ENCODE measurements around the gene RSRC2. TPM values are rescaled to one million over a fixed set of nuclear protein-coding genes. Genes with fewer than 3 reads are reported as not detected.
A peak's percentile ranks its signal among the peaks of the same experiment; 100 is the strongest.
"Not testable (repeated sequence)": the region's sequence is repeated elsewhere in the genome, so short reads cannot be mapped to it uniquely, and the experiment has no call there.

Gene RSRC2
- total RNA-seq, 2 donors from 2014 or later = 115 to 135 TPM

GRCh38 chr12:122501489-122501989 lies 25.2 kb downstream of the RSRC2 start:
- Mint-ChIP-seq H3K27ac (peak overlapping the region; percentile 92 to 95), H3K9me3 (no peaks in the 10 kb centered on the region), H3K36me3 (peaks cover 22 to 30% of the 10 kb centered on the region in 2 donors)
- ATAC-seq = no peak
- DNase-seq (ENCODE audit: low spot score in 2 of 2) = no peak

GRCh38 chr12:122500685-122501488 lies 25.8 kb downstream of the RSRC2 start, which contains the start of gene ZCCHC8:
Gene ZCCHC8 (minus strand): TSS chr12:122500932. CDS start chr12:122500840, 92 bp downstream.
- Mint-ChIP-seq H3K36me3 (peaks cover 18 to 26% of the 10 kb centered on the region in 2 donors), H3K9me3 (no peaks in the 10 kb centered on the region), H3K27ac (peak within 1 kb of the TSS; percentile 95 to 98)
- peak; percentile 94 to 95 for DNase-seq (ENCODE audit: low spot score in 2 of 2)
- peak; percentile 94 to 96 for ATAC-seq

GRCh38 chr12:122499991-122500684 lies 26.6 kb downstream of the RSRC2 start:
- ATAC-seq (peak; percentile 13 to 25), DNase-seq (ENCODE audit: low spot score in 2 of 2) (peak in 1 of 2 donors; percentile 39)
- Mint-ChIP-seq H3K27ac (peak overlapping the region; percentile 95 to 98), H3K36me3 (peaks cover 18 to 26% of the 10 kb centered on the region in 2 donors), H3K9me3 (no peaks in the 10 kb centered on the region)

- DNase-seq (ENCODE audit: low spot score in 2 of 2) = no peak
- peaks cover 17 to 26% of the 10 kb centered on the region in 2 donors for H3K36me3 Mint-ChIP-seq
- peak overlapping the region in 1 of 2 donors; percentile 50 for H3K27ac Mint-ChIP-seq
- H3K9me3 Mint-ChIP-seq = no peaks in the 10 kb centered on the region
- ATAC-seq = no peak
Observed at GRCh38 chr12:122495258-122495657, 31.5 kb downstream of the RSRC2 start.

GRCh38 chr12:122493222-122493621 lies 33.5 kb downstream of the RSRC2 start:
- not testable (repeated sequence) for DNase-seq (ENCODE audit: low spot score in 2 of 2); H3K27ac Mint-ChIP-seq; H3K9me3 Mint-ChIP-seq; ATAC-seq
- H3K36me3 Mint-ChIP-seq = peaks cover 16 to 21% of the 10 kb centered on the region in 2 donors

- DNase-seq (ENCODE audit: low spot score in 2 of 2) (no peak), ATAC-seq (no peak)
- no peaks in the 10 kb centered on the region for H3K9me3 Mint-ChIP-seq
- H3K36me3 Mint-ChIP-seq = peaks cover 16 to 21% of the 10 kb centered on the region in 2 donors
- H3K27ac Mint-ChIP-seq = peak overlapping the region in 1 of 2 donors; percentile 29
Observed at GRCh38 chr12:122491991-122492390, 34.7 kb downstream of the RSRC2 start.

- Mint-ChIP-seq H3K36me3 (peaks cover 23 to 25% of the 10 kb centered on the region in 2 donors), H3K27ac (no peak overlapping the region), H3K9me3 (no peaks in the 10 kb centered on the region)
- ATAC-seq (no peak), DNase-seq (ENCODE audit: low spot score in 2 of 2) (no peak)
Observed at GRCh38 chr12:122489038-122489437, 37.7 kb downstream of the RSRC2 start.

GRCh38 chr12:122487807-122488206 lies 38.9 kb downstream of the RSRC2 start:
- H3K36me3 Mint-ChIP-seq = peaks cover 23 to 30% of the 10 kb centered on the region in 2 donors
- H3K9me3 Mint-ChIP-seq; ATAC-seq; DNase-seq (ENCODE audit: low spot score in 2 of 2); H3K27ac Mint-ChIP-seq: not testable (repeated sequence)

GRCh38 chr12:122486805-122487426 lies 39.8 kb downstream of the RSRC2 start:
- no peak for ATAC-seq
- Mint-ChIP-seq H3K36me3 (peaks cover 21 to 27% of the 10 kb centered on the region in 2 donors), H3K27ac (peak overlapping the region; percentile 4 to 58), H3K9me3 (no peaks in the 10 kb centered on the region)
- DNase-seq (ENCODE audit: low spot score in 2 of 2) = no peak

- H3K9me3 Mint-ChIP-seq; ATAC-seq; DNase-seq (ENCODE audit: low spot score in 2 of 2): not testable (repeated sequence)
- Mint-ChIP-seq H3K27ac (peak overlapping the region in 1 of 2 donors; percentile 4), H3K36me3 (peaks cover 18 to 24% of the 10 kb centered on the region in 2 donors)
Observed at GRCh38 chr12:122486360-122486759, 40.4 kb downstream of the RSRC2 start.

- Mint-ChIP-seq H3K36me3 (peaks cover 13 to 22% of the 10 kb centered on the region in 2 donors), H3K27ac (peak overlapping the region in 1 of 2 donors; percentile 69)
- not testable (repeated sequence) for ATAC-seq, H3K9me3 Mint-ChIP-seq
- peak in 1 of 2 donors; percentile 28 for DNase-seq (ENCODE audit: low spot score in 2 of 2)
Observed at GRCh38 chr12:122484385-122484784, 42.4 kb downstream of the RSRC2 start.

- ATAC-seq = no peak
- H3K27ac Mint-ChIP-seq = peak overlapping the region in 1 of 2 donors; percentile 69
- H3K9me3 Mint-ChIP-seq = no peaks in the 10 kb centered on the region
- peak in 1 of 2 donors; percentile 18 for DNase-seq (ENCODE audit: low spot score in 2 of 2)
- H3K36me3 Mint-ChIP-seq = peaks cover 9 to 18% of the 10 kb centered on the region in 2 donors
Observed at GRCh38 chr12:122483969-122484368, 42.8 kb downstream of the RSRC2 start.

- DNase-seq (ENCODE audit: low spot score in 2 of 2) = no peak
- peaks cover 7 to 24% of the 10 kb centered on the region in 2 donors for H3K36me3 Mint-ChIP-seq
- H3K27ac Mint-ChIP-seq = no peak overlapping the region
- no peaks in the 10 kb centered on the region for H3K9me3 Mint-ChIP-seq
- ATAC-seq = no peak
Observed at GRCh38 chr12:122481861-122482260, 44.9 kb downstream of the RSRC2 start.

- no peak for ATAC-seq
- Mint-ChIP-seq H3K36me3 (peaks cover 11 to 29% of the 10 kb centered on the region in 2 donors), H3K27ac (no peak overlapping the region), H3K9me3 (no peaks in the 10 kb centered on the region)
- no peak for DNase-seq (ENCODE audit: low spot score in 2 of 2)
Observed at GRCh38 chr12:122480753-122481152, 46.0 kb downstream of the RSRC2 start.

GRCh38 chr12:122474324-122474716 lies 52.4 kb downstream of the RSRC2 start:
- no peaks in the 10 kb centered on the region for H3K9me3 Mint-ChIP-seq
- peak overlapping the region in 1 of 2 donors; percentile 63 for H3K27ac Mint-ChIP-seq
- H3K36me3 Mint-ChIP-seq = peaks cover 20 to 42% of the 10 kb centered on the region in 2 donors
- ATAC-seq (peak; percentile 11 to 21), DNase-seq (ENCODE audit: low spot score in 2 of 2) (no peak)

GRCh38 chr12:122473543-122474323 lies 53.0 kb downstream of the RSRC2 start:
- H3K36me3 Mint-ChIP-seq = peaks cover 20 to 42% of the 10 kb centered on the region in 2 donors

More at GRCh38 chr12:122473543-122474323, 53.0 kb downstream of the RSRC2 start:
- ATAC-seq = peak; percentile 92 to 100
- Mint-ChIP-seq H3K27ac (peak overlapping the region; percentile 63 to 88), H3K9me3 (no peaks in the 10 kb centered on the region)
- peak; percentile 57 to 81 for DNase-seq (ENCODE audit: low spot score in 2 of 2)

Measured in activated naive CD4-positive, alpha-beta T cell treated with anti-CD3 and anti-CD28 coated beads, Interleukin-2, amount 50 U/mL, for 72 hours (primary cell).